ENCODE measurements around the gene YJEFN3.

DNA sequence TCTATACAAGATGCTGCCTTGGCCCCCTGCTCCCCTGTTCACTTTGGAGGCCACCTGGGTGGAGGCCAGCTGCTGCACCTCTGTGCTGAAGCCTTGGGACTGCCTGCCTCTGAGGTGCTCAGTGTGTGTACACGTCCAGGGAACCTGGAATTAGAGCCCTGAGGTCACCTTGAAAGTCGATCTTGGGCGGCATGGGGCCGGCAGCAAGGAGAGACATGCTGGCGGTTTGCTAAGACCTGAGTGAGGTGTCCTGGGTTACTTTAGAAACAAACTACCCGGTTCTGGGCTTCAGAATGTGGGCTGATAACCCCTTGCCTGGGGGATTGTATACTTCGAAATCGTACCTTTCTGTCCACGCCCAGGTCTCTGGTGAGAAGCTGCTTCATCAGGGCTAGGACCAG is 38.9 kb upstream of the YJEFN3 start:
- TF ChIP-seq, protein P1, sequence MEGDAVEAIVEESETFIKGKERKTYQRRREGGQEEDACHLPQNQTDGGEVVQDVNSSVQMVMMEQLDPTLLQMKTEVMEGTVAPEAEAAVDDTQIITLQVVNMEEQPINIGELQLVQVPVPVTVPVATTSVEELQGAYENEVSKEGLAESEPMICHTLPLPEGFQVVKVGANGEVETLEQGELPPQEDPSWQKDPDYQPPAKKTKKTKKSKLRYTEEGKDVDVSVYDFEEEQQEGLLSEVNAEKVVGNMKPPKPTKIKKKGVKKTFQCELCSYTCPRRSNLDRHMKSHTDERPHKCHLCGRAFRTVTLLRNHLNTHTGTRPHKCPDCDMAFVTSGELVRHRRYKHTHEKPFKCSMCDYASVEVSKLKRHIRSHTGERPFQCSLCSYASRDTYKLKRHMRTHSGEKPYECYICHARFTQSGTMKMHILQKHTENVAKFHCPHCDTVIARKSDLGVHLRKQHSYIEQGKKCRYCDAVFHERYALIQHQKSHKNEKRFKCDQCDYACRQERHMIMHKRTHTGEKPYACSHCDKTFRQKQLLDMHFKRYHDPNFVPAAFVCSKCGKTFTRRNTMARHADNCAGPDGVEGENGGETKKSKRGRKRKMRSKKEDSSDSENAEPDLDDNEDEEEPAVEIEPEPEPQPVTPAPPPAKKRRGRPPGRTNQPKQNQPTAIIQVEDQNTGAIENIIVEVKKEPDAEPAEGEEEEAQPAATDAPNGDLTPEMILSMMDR (conservative IDR thresholded peaks at IDR 0.05), result no peak
- TF ChIP-seq EZH2 (IDR thresholded peaks at IDR 0.05; ENCODE audit: low read depth), result no peak

Data from PC-9 (cell line).